Endodermal cell (in vitro differentiated cells): ENCODE data around the gene PLEKHG4B. TPM values are rescaled to one million over a fixed set of nuclear protein-coding genes. Genes with fewer than 3 reads are reported as not detected.

Source experiments
- DNase-seq: peaks from one replicate; pipeline ENCODE4 v3.0.0-alpha.2; 2017
- H3K27ac ChIP-seq: 2 replicates; pipeline ENCODE4 v1.5.1; 2013; ENCODE audit warnings: mild to moderate bottlenecking, low read depth, low read length, moderate library complexity
- H3K27me3 ChIP-seq: 2 replicates; pipeline ENCODE4 v1.6.1; 2013; ENCODE audit warnings: mild to moderate bottlenecking, low read length, moderate library complexity; ENCODE audit not compliant: insufficient read depth, control insufficient read depth, poor library complexity, severe bottlenecking
- H3K36me3 ChIP-seq: 2 replicates; pipeline ENCODE4 v1.7.0; 2013; ENCODE audit warnings: mild to moderate bottlenecking, low read length, moderate library complexity; ENCODE audit not compliant: control insufficient read depth, insufficient read depth
- H3K4me1 ChIP-seq: one replicate; pipeline ENCODE4 v1.7.0; 2013; ENCODE audit warnings: low read length; ENCODE audit not compliant: control insufficient read depth, insufficient read depth
- H3K4me3 ChIP-seq: 2 replicates; pipeline ENCODE4 v1.5.1; 2013; ENCODE audit warnings: mild to moderate bottlenecking, low read length, moderate library complexity
- H3K9ac ChIP-seq: 2 replicates; pipeline ENCODE4 v1.6.1; 2013; ENCODE audit warnings: mild to moderate bottlenecking, low read length, moderate library complexity; ENCODE audit not compliant: poor library complexity, severe bottlenecking; ENCODE audit errors: extremely low read depth
- H3K9me3 ChIP-seq: 2 replicates; pipeline ENCODE4 v1.6.1; 2013; ENCODE audit warnings: mild to moderate bottlenecking, low read length, moderate library complexity; ENCODE audit not compliant: control insufficient read depth
- H3K27ac Mint-ChIP-seq: 2 replicates; pipeline ENCODE4 v1.8.0; 2020; ENCODE audit warnings: mixed read lengths
- H3K27me3 Mint-ChIP-seq: 2 replicates; pipeline ENCODE4 v1.8.0; 2021; ENCODE audit warnings: mild to moderate bottlenecking, mixed read lengths; ENCODE audit not compliant: insufficient read depth
- H3K36me3 Mint-ChIP-seq: 2 replicates; pipeline ENCODE4 v1.8.0; 2020; ENCODE audit warnings: low read depth, mixed read lengths
- H3K4me1 Mint-ChIP-seq: 2 replicates; pipeline ENCODE4 v1.8.0; 2020; ENCODE audit warnings: mixed read lengths
- H3K4me3 Mint-ChIP-seq: 2 replicates; pipeline ENCODE4 v1.8.0; 2020; ENCODE audit warnings: mild to moderate bottlenecking, moderate library complexity, mixed read lengths
- H3K9me3 Mint-ChIP-seq: 2 replicates; pipeline ENCODE4 v1.8.0; 2020; ENCODE audit warnings: mild to moderate bottlenecking, mixed read lengths
- CTCF ChIP-seq: fragments of 200-600 bp; sonication (generic); conservative IDR thresholded peaks from 2 replicates; pipeline ENCODE4 v1.5.0; 2021; ENCODE audit warnings: antibody characterized with exemption, mild to moderate bottlenecking
- WGBS, 2 experiments: methylation state at CpG; one replicate each; pipeline versions ENCODE4 v1.1.5 to v1.1.7; 2013; ENCODE audit warnings: missing lambda C conversion rate in 2 of 2, mixed read lengths in 1 of 2; ENCODE audit not compliant: insufficient coverage in 1 of 2, insufficient read length in 1 of 2; 5-methylcytosine and 5-hydroxymethylcytosine counted together
- total RNA-seq, 2 donors: library from RNA; stranded (reverse); fragmentation: NEBNext Ultra II Directional in 1 of 2; extraction: Animal tissue kit (Norgen Biotek cat#: 25700) in 1 of 2; gene quantifications; 2 replicates in 1 of 2; 3 replicates in 1 of 2; pipeline ENCODE4 v1.2.1, GENCODE V29; 2021

PLEKHG4B gene
- total RNA-seq, 2 donors from 2014 or later: 16.3 to 22.8 TPM

- peaks cover 2% of the 10 kb centered on the region for H3K4me1 Mint-ChIP-seq
- no peaks in the 10 kb centered on the region for H3K36me3 Mint-ChIP-seq
- Histone ChIP-seq H3K4me1 (no peaks in the 10 kb centered on the region), H3K36me3 (no peaks in the 10 kb centered on the region), H3K27me3 (peaks cover 82% of the 10 kb centered on the region), H3K27ac (no peak overlapping the region), H3K9me3 (no peaks in the 10 kb centered on the region), H3K4me3 (no peak overlapping the region), H3K9ac (no peak overlapping the region)
- 88 to 100% methylated on average over 5 to 8 of the region's 8 CpGs for WGBS, 2 experiments
- H3K4me3 Mint-ChIP-seq: no peak overlapping the region
- no peaks in the 10 kb centered on the region for H3K9me3 Mint-ChIP-seq
- H3K27me3 Mint-ChIP-seq: peaks cover 93% of the 10 kb centered on the region
- no peak overlapping the region for H3K27ac Mint-ChIP-seq
- TF ChIP-seq CTCF: no peak
- DNase-seq: no peak
Observed at GRCh38 chr5:49953-50544, 41.9 kb upstream of the PLEKHG4B start.

DNA sequence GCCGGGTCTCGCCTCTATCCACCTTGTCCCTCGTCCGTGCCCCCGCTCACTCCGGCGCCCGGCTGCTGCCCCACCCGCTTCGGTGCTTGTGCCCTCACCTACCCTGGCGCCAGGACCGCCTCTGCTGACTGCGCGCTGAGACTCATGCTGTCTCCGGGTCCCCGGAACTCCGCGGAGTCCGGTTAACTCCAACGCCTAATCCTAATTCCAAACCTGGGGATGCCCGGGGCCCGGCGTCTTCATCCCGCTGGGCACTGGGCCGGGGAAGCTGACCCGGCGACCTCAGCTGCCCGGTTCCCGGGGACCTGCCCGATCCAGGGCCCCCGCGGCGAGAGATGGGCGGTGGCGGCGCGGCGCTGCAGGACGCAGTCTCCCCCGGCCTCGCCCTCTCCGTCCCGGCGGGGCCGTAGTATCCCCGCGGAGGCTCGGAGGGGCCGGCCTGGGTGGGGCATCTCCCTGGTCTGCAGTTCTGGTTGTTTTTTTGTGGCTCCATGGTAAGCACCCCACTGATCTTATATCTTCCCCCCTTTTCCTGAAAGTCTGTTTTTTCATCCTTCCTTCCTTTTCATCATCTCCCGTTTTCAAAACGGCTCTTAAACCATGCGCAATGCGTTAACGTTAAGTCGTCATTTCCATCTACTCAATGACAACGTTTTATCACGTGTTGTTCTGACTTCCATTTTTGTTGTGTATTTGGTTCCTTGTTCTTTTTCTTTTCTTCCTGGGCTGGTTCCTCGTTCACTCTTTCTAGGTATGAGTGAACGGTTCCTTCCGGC lies 41.1 kb upstream of the PLEKHG4B start:
- H3K4me3 Mint-ChIP-seq: peak overlapping the region; percentile 11

GRCh38 chr5:51500-51823 lies 40.5 kb upstream of the PLEKHG4B start:
- H3K9ac ChIP-seq: no peak overlapping the region
- no peak overlapping the region for H3K27ac Mint-ChIP-seq
- no peaks in the 10 kb centered on the region for H3K36me3 ChIP-seq
- H3K4me1 ChIP-seq: no peaks in the 10 kb centered on the region
- H3K27me3 Mint-ChIP-seq: peaks cover 91% of the 10 kb centered on the region
- peak; percentile 55 for DNase-seq
- no peak for TF ChIP-seq CTCF
- no peaks in the 10 kb centered on the region for H3K9me3 ChIP-seq
- WGBS, 2 experiments: 89 to 90% methylated on average over 24 of the region's 24 CpGs
- peaks cover 71% of the 10 kb centered on the region for H3K27me3 ChIP-seq
- no peaks in the 10 kb centered on the region for H3K9me3 Mint-ChIP-seq
- peak overlapping the region; percentile 11 for H3K4me3 Mint-ChIP-seq
- peaks cover 2% of the 10 kb centered on the region for H3K4me1 Mint-ChIP-seq
- no peak overlapping the region for H3K4me3 ChIP-seq
- H3K36me3 Mint-ChIP-seq: no peaks in the 10 kb centered on the region
- H3K27ac ChIP-seq: no peak overlapping the region

More for the DNA sequence above, 41.1 kb upstream of the PLEKHG4B start:
- Histone ChIP-seq H3K4me3 (no peak overlapping the region), H3K9me3 (no peaks in the 10 kb centered on the region), H3K9ac (no peak overlapping the region), H3K27ac (no peak overlapping the region), H3K36me3 (no peaks in the 10 kb centered on the region), H3K4me1 (no peaks in the 10 kb centered on the region), H3K27me3 (peaks cover 74% of the 10 kb centered on the region)
- Mint-ChIP-seq H3K36me3 (no peaks in the 10 kb centered on the region), H3K9me3 (no peaks in the 10 kb centered on the region), H3K27me3 (peaks cover 91% of the 10 kb centered on the region), H3K4me1 (peaks cover 2% of the 10 kb centered on the region), H3K27ac (no peak overlapping the region)
- peak; percentile 69 for DNase-seq
- 85 to 88% methylated on average over 55 to 60 of the region's 60 CpGs for WGBS, 2 experiments
- no peak for TF ChIP-seq CTCF
